ENCODE results near the gene TBX4. TPM values are rescaled to one million over a fixed set of nuclear protein-coding genes. Genes with fewer than 3 reads are reported as not detected.

Gene TBX4
- total and polyA plus RNA-seq, 9 of the 15 experiments (the other 6 are each of a cell fraction or from before 2014, with no cell fraction given): not detected

- peak; percentile 40 for TF ChIP-seq RFX1 (IDR thresholded peaks at IDR 0.05)
- no peak for TF ChIP-seq ZNF146 (CRISPR knock-in tag; IDR thresholded peaks at IDR 0.05; ENCODE audit: unreplicated experiment)
- TF ChIP-seq, protein P1, sequence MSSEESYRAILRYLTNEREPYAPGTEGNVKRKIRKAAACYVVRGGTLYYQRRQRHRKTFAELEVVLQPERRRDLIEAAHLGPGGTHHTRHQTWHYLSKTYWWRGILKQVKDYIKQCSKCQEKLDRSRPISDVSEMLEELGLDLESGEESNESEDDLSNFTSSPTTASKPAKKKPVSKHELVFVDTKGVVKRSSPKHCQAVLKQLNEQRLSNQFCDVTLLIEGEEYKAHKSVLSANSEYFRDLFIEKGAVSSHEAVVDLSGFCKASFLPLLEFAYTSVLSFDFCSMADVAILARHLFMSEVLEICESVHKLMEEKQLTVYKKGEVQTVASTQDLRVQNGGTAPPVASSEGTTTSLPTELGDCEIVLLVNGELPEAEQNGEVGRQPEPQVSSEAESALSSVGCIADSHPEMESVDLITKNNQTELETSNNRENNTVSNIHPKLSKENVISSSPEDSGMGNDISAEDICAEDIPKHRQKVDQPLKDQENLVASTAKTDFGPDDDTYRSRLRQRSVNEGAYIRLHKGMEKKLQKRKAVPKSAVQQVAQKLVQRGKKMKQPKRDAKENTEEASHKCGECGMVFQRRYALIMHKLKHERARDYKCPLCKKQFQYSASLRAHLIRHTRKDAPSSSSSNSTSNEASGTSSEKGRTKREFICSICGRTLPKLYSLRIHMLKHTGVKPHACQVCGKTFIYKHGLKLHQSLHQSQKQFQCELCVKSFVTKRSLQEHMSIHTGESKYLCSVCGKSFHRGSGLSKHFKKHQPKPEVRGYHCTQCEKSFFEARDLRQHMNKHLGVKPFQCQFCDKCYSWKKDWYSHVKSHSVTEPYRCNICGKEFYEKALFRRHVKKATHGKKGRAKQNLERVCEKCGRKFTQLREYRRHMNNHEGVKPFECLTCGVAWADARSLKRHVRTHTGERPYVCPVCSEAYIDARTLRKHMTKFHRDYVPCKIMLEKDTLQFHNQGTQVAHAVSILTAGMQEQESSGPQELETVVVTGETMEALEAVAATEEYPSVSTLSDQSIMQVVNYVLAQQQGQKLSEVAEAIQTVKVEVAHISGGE (CRISPR knock-in tag; IDR thresholded peaks at IDR 0.05): peak in 1 of 3 experiments; percentile 5; a peak in 2 of 6 replicates
- BruUV-seq (replicated peaks): no TSS peak
These were observed 72.1 kb downstream of the TBX4 start for GRCh38 chr17:61524319-61524718.

More at GRCh38 chr17:61524319-61524718, 72.1 kb downstream of the TBX4 start:
- ChIA-PET POLR2A (interaction anchor here (1.0 to 2.7 kb wide), 2 partner anchors 8 to 27 kb away, joined by 3 to 6 read pairs; no protein-coding TSS in a partner anchor), CTCF (ENCODE audit: low intra/inter-chr PET ratio) (no interaction called here)
- Histone ChIP-seq H2AFZ (ENCODE audit: low read depth, low read length) (no peak overlapping the region), H3K79me2 (ENCODE audit: control insufficient read depth, insufficient read depth, low read length) (no peaks in the 10 kb centered on the region), H3K4me1 (replicated peaks in 1 of 2; ENCODE audit: control insufficient read depth in 2 of 2, insufficient read depth in 2 of 2, low read length in 2 of 2) (no peaks in the 10 kb centered on the region), H3K9me1 (ENCODE audit: control insufficient read depth, insufficient read depth, low read length) (no peaks in the 10 kb centered on the region), H3K27me3 (ENCODE audit: control insufficient read depth in 2 of 2, insufficient read depth in 2 of 2, low read length in 2 of 2) (peaks cover 0 to 3% of the 10 kb centered on the region in 2 experiments; a peak in 3 of 5 replicates), H3K9ac (ENCODE audit: insufficient read depth in 1 of 2, low read depth in 2 of 2, low read length in 2 of 2) (no peak overlapping the region), H3K27ac (ENCODE audit: extremely low read depth, low read depth, low read length) (no peak overlapping the region), H3K4me2 (ENCODE audit: insufficient read depth, low read length) (no peak overlapping the region), H3K9me3 (replicated peaks; ENCODE audit: control insufficient read depth, insufficient read depth, low read depth, low read length) (no peaks in the 10 kb centered on the region), H4K20me1 (replicated peaks; ENCODE audit: control insufficient read depth, insufficient read depth, low read length) (no peaks in the 10 kb centered on the region), H3K36me3 (ENCODE audit: control insufficient read depth, insufficient read depth, low read length) (no peaks in the 10 kb centered on the region), H3K4me3 (no peak overlapping the region)
- 0% methylated on average over 3 of the region's 3 CpGs for WGBS (ENCODE audit: insufficient coverage, low coverage, missing lambda C conversion rate)
- intact Hi-C loops (cut with micrococcal nuclease): no loop called here
- ATAC-seq (no peak), FAIRE-seq (no peak), DNase-seq (ENCODE audit: extremely low read depth in 1 of 4, low spot score in 3 of 4) (no peak)
- in situ Hi-C loops (cut with MboI): no loop called here

Measured in K562 (cell line).